HG02943 (cell line): ENCODE data around the gene TANK.
"Not testable (repeated sequence)": the region's sequence is repeated elsewhere in the genome, so short reads cannot be mapped to it uniquely, and the experiment has no call there.

Experiments
- ATAC-seq: cut with Tn5 transposase; IDR thresholded peaks from one replicate; pipeline ENCODE4 v1.9.1; 2021; ENCODE audit warnings: mild to moderate bottlenecking, low read depth, moderate library complexity; ENCODE audit not compliant: unreplicated experiment

Gene TANK

GRCh38 chr2:161165811-161166210 lies 5.6 kb downstream of the TANK start:
- ATAC-seq = no peak

- peak; percentile 69 for ATAC-seq
These were observed 6.5 kb downstream of the TANK start for GRCh38 chr2:161166538-161167409.

GRCh38 chr2:161169335-161169734 lies 9.1 kb downstream of the TANK start:
- ATAC-seq = no peak

GRCh38 chr2:161170377-161170776 lies 10.1 kb downstream of the TANK start:
- ATAC-seq = no peak

- ATAC-seq = no peak
These were observed 11.0 kb downstream of the TANK start for GRCh38 chr2:161170958-161171932.

GRCh38 chr2:161172901-161173540 lies 12.8 kb downstream of the TANK start:
- no peak for ATAC-seq

- no peak for ATAC-seq
These were observed 13.4 kb downstream of the TANK start for GRCh38 chr2:161173541-161174194.

GRCh38 chr2:161177969-161178368 lies 17.7 kb downstream of the TANK start:
- ATAC-seq = no peak

- no peak for ATAC-seq
These were observed 18.5 kb downstream of the TANK start for GRCh38 chr2:161178756-161179155.

- no peak for ATAC-seq
These were observed 29.8 kb downstream of the TANK start for GRCh38 chr2:161190050-161190449.

- ATAC-seq = not testable (repeated sequence)
These were observed 35.4 kb downstream of the TANK start for GRCh38 chr2:161195602-161196001.

- peak; percentile 62 for ATAC-seq
These were observed 39.9 kb downstream of the TANK start for GRCh38 chr2:161199912-161200701.

- ATAC-seq = no peak
These were observed 44.6 kb downstream of the TANK start for GRCh38 chr2:161204846-161205245.

- ATAC-seq = no peak
These were observed 46.3 kb downstream of the TANK start for GRCh38 chr2:161206471-161207032.

GRCh38 chr2:161207941-161208340 lies 47.7 kb downstream of the TANK start:
- ATAC-seq = no peak

- no peak for ATAC-seq
These were observed 48.4 kb downstream of the TANK start for GRCh38 chr2:161208527-161209139.

GRCh38 chr2:161209902-161210301 lies 49.7 kb downstream of the TANK start:
- ATAC-seq = no peak

GRCh38 chr2:161217597-161218185 lies 57.5 kb downstream of the TANK start:
- no peak for ATAC-seq
